GM12878 (cell line): ENCODE data around the gene RIT2. TPM values are rescaled to one million over a fixed set of nuclear protein-coding genes. Genes with fewer than 3 reads are reported as not detected.

ENCODE experiments used
- ATAC-seq: fragments of 200-7000 bp; cut with Tn5 transposase; 3 replicates; pipeline ENCODE4 v1.9.1; 2020; ENCODE audit warnings: mild to moderate bottlenecking, moderate library complexity
- BruUV-seq: library from RNA; stranded (reverse); fragments of 400-500 nt; replicated peaks from 2 replicates; lab custom pipeline; 2021; lab: Mats Ljungman, UMichigan
- CTCF ChIA-PET: fragments of 300-600 bp; sonication (Branson Sonifier 250); formaldehyde crosslinking; extraction: SDS; loops from one replicate; lab custom pipeline; 2021; ENCODE audit warnings: inconsistent platforms; lab: Yijun Ruan, JAX
- POLR2A ChIA-PET: fragments of 350-600 bp; formaldehyde crosslinking; extraction: SDS; loops from one replicate; lab custom pipeline; 2021; ENCODE audit warnings: inconsistent platforms; lab: Charles Lee
- RAD21 ChIA-PET: fragments of 300-600 bp; sonication (Branson Sonifier 250); formaldehyde crosslinking; loops from one replicate; lab custom pipeline; 2023; ENCODE audit warnings: antibody characterized with exemption; ENCODE audit not compliant: unreplicated experiment; lab: Charles Lee
- SMC1A ChIA-PET: fragments of 300-600 bp; sonication (Branson Sonifier 250); formaldehyde crosslinking; loops from one replicate; lab custom pipeline; 2023; ENCODE audit not compliant: unreplicated experiment, uncharacterized antibody; lab: Charles Lee
- DNase-seq: peaks from one replicate; pipeline ENCODE4 v3.0.0-alpha.2; 2011; ENCODE audit warnings: low read depth, low spot score
- FAIRE-seq: peaks from 3 replicates; lab custom pipeline; 2011; peaks lifted over from hg19 to GRCh38; lab: Jason Lieb, UNC
- H2AFZ ChIP-seq: 2 replicates; pipeline ENCODE4 v1.6.0; 2011; ENCODE audit warnings: low read depth, low read length, control low read depth; ENCODE audit not compliant: control insufficient read depth
- H3K27ac ChIP-seq: 2 replicates; pipeline ENCODE4 v1.5.1; 2011; ENCODE audit warnings: control low read depth; ENCODE audit not compliant: control insufficient read depth, insufficient read depth
- H3K27me3 ChIP-seq, 2 experiments: replicated peaks in 1 of 2; 2 replicates each; pipeline versions ENCODE4 v1.6.0 to v1.6.1; 2011; ENCODE audit warnings: low read length in 1 of 2; ENCODE audit not compliant: control insufficient read depth in 2 of 2, insufficient read depth in 2 of 2
- H3K36me3 ChIP-seq, 2 experiments: 2 replicates each; pipeline ENCODE4 v1.5.1; 2011; ENCODE audit warnings: low read length in 1 of 2; ENCODE audit not compliant: control insufficient read depth in 2 of 2, insufficient read depth in 2 of 2
- H3K4me1 ChIP-seq: 2 replicates; pipeline ENCODE4 v1.6.1; 2011; ENCODE audit warnings: mild to moderate bottlenecking, low read length, moderate library complexity, mixed read lengths; ENCODE audit not compliant: control insufficient read depth, insufficient read depth
- H3K4me2 ChIP-seq: 2 replicates; pipeline ENCODE4 v1.6.0; 2011; ENCODE audit warnings: control low read depth; ENCODE audit not compliant: control insufficient read depth, insufficient read depth
- H3K4me3 ChIP-seq: fragments of 200-600 bp; sonication (generic); 2 replicates; pipeline ENCODE4 v1.5.1; 2016
- H3K79me2 ChIP-seq: 2 replicates; pipeline ENCODE4 v1.6.0; 2011; ENCODE audit warnings: low read length; ENCODE audit not compliant: control insufficient read depth, insufficient read depth
- H3K9ac ChIP-seq: 2 replicates; pipeline ENCODE4 v1.8.0; 2011; ENCODE audit warnings: low read length, control low read depth, mixed read lengths; ENCODE audit not compliant: control insufficient read depth, insufficient read depth
- H3K9me3 ChIP-seq: replicated peaks from 3 replicates; pipeline ENCODE4 v1.5.1; 2011; ENCODE audit warnings: mild to moderate bottlenecking, low read length; ENCODE audit not compliant: control insufficient read depth, insufficient read depth
- H4K20me1 ChIP-seq: 2 replicates; pipeline ENCODE4 v1.6.0; 2011; ENCODE audit not compliant: control insufficient read depth, insufficient read depth
- CREM ChIP-seq: IDR thresholded peaks from 2 replicates; pipeline ENCODE4 v1.6.1; 2014; ENCODE audit warnings: antibody characterized with exemption, low read depth
- GABPA ChIP-seq: IDR thresholded peaks from 2 replicates; pipeline ENCODE4 v1.6.1; 2014; ENCODE audit warnings: antibody characterized with exemption, low read depth, mild to moderate bottlenecking, inconsistent platforms
- JUNB ChIP-seq: IDR thresholded peaks from 2 replicates; pipeline ENCODE4 v1.6.1; 2016; ENCODE audit warnings: antibody characterized with exemption, mild to moderate bottlenecking
- MYB ChIP-seq: fragments of 150-350 bp; IDR thresholded peaks from 2 replicates; pipeline ENCODE4 v1.6.1; 2014; ENCODE audit warnings: mild to moderate bottlenecking, low read depth, low read length, borderline replicate concordance
- NFXL1 ChIP-seq: fragments of 450-650 bp; IDR thresholded peaks from 2 replicates; pipeline ENCODE4 v1.6.1; 2017; ENCODE audit warnings: antibody characterized with exemption, mild to moderate bottlenecking, borderline replicate concordance
- NFYA ChIP-seq: IDR thresholded peaks from 2 replicates; pipeline ENCODE4 v1.6.1; 2011; ENCODE audit warnings: low read depth, mild to moderate bottlenecking, low read length, improper control_type of control experiment, borderline replicate concordance
- POLR2A ChIP-seq: IDR thresholded peaks from 2 replicates; pipeline ENCODE4 v1.6.1; 2011; ENCODE audit warnings: low read depth, mild to moderate bottlenecking, low read length
- POLR2AphosphoS5 ChIP-seq: IDR thresholded peaks from 2 replicates; pipeline ENCODE4 v1.6.1; 2011; ENCODE audit warnings: mild to moderate bottlenecking, low read length, inconsistent platforms
- STAT1 ChIP-seq: fragments of 450-650 bp; conservative IDR thresholded peaks from 2 replicates; pipeline ENCODE4 v1.6.1; 2014; ENCODE audit warnings: antibody characterized with exemption, mild to moderate bottlenecking
- SUPT20H ChIP-seq: IDR thresholded peaks from 2 replicates; pipeline ENCODE4 v1.6.1; 2011; ENCODE audit warnings: low read depth, mild to moderate bottlenecking, low read length, moderate library complexity, borderline replicate concordance; ENCODE audit not compliant: control insufficient read depth
- ZNF207 ChIP-seq: fragments of 450-650 bp; IDR thresholded peaks from 2 replicates; pipeline ENCODE4 v1.6.1; 2014; ENCODE audit warnings: antibody characterized with exemption, mild to moderate bottlenecking, borderline replicate concordance
- ZNF274 ChIP-seq: IDR thresholded peaks from one replicate; pipeline ENCODE4 v1.8.0; 2011; ENCODE audit not compliant: insufficient read length, insufficient read depth
- WGBS: methylation state at CpG from one replicate; pipeline ENCODE4 v1.1.6; 2016; ENCODE audit warnings: low lambda C conversion rate; ENCODE audit not compliant: insufficient replicate concordance, insufficient coverage; ENCODE audit errors: missing lambda C conversion rate; 5-methylcytosine and 5-hydroxymethylcytosine counted together
- in situ Hi-C: fragments of 300-500 bp; cut with MboI; formaldehyde crosslinking; loops from 9 replicates; pipeline ENCODE4 v1.14.3; 2018; ENCODE audit warnings: mixed read lengths
- intact Hi-C: fragments of 100-400 bp; cut with micrococcal nuclease; formaldehyde crosslinking; loops from one replicate; pipeline ENCODE4 v1.14.2; 2022; ENCODE audit not compliant: unreplicated experiment
- polyA plus RNA-seq, 11 experiments: library from polyadenylated mRNA; depleted of rRNA in 4 of 11; unstranded in 6 of 11; stranded (reverse) in 5 of 11; fragments of >200 nt; fragmentation: Nextera tagmentation in 4 of 11; fragmentation: Illumina TruSeq in 1 of 11; extraction: Ambion mirVana in 4 of 11; extraction: Trizol in 1 of 11; gene quantifications; 1 replicate in 1 of 11; 2 replicates in 10 of 11; pipeline versions ENCODE4 v1.2.1 to v1.2.3, GENCODE V29; 2011 to 2016; ENCODE audit warnings: inconsistent platforms in 2 of 11, missing spikeins in 2 of 11, low read depth in 1 of 11
- total RNA-seq, 4 experiments: library from RNA; depleted of rRNA in 3 of 4; stranded (reverse); fragments of >200 nt in 3 of 4; fragmentation: Illumina TruSeq in 1 of 4; extraction: Trizol in 1 of 4; gene quantifications; 2 replicates each; pipeline versions ENCODE4 v1.2.1 to v1.2.3, GENCODE V29; 2013 to 2021
- TF ChIP-seq, protein P1 (sequence below): IDR thresholded peaks from 2 replicates; pipeline ENCODE4 v1.6.1; 2011; ENCODE audit warnings: borderline replicate concordance, low read depth, mild to moderate bottlenecking, moderate library complexity, low read length; ENCODE audit not compliant: insufficient read depth, poor library complexity, severe bottlenecking
- TF ChIP-seq, protein P2 (sequence below): fragments of 450-650 bp; IDR thresholded peaks from 2 replicates; pipeline ENCODE4 v1.6.1; 2017; ENCODE audit warnings: mild to moderate bottlenecking

Gene RIT2
- total and polyA plus RNA-seq, 10 of the 15 experiments (the other 5 are each of a cell fraction or from before 2014, with no cell fraction given): not detected

DNA sequence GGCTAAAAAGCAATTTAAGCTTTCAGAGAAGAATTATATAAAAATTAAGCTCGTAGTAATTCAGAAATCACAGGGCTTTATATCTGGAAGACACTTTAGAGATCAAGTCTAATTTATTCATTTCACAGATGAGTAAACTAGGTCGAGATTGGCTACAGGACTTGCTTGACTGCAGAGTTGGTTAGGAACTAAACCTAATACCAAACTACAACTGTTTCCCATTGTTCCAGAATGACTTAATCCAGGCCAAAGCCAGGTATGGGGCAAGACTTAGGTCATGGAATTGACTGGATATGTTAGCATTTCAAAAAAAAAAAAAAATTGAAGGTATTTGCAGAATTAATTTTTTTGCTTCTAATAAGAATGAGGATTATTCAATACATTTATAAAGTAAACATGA, 146.1 kb downstream of the RIT2 start:
- BruUV-seq: no TSS peak
- 0% methylated on average over 2 of the region's 2 CpGs for WGBS
- Histone ChIP-seq H3K27ac (no peak overlapping the region), H3K4me2 (no peak overlapping the region), H3K9me3 (no peaks in the 10 kb centered on the region), H3K4me3 (no peak overlapping the region), H3K27me3 (no peaks in the 10 kb centered on the region), H2AFZ (no peak overlapping the region), H3K36me3 (no peaks in the 10 kb centered on the region), H4K20me1 (no peaks in the 10 kb centered on the region), H3K9ac (no peak overlapping the region), H3K79me2 (no peaks in the 10 kb centered on the region), H3K4me1 (no peaks in the 10 kb centered on the region)
- ATAC-seq (no peak), DNase-seq (no peak)
- ChIA-PET RAD21 (no interaction called here), CTCF (interaction anchor here (1.0 kb wide), 1 partner anchor 12 kb away, joined by 4 read pairs; no protein-coding TSS in a partner anchor), SMC1A (interaction anchor here (0.7 kb wide), 1 partner anchor 27 kb away, joined by 3 read pairs; no protein-coding TSS in a partner anchor), POLR2A (no interaction called here)
- in situ Hi-C loops: no loop called here
- TF ChIP-seq SUPT20H (no peak), POLR2AphosphoS5 (no peak), ZNF207 (no peak), POLR2A (no peak), NFXL1 (no peak), GABPA (no peak), NFYA (no peak), STAT1 (no peak), ZNF274 (no peak), MYB (no peak), JUNB (no peak), CREM (no peak)
- TF ChIP-seq, protein P1, sequence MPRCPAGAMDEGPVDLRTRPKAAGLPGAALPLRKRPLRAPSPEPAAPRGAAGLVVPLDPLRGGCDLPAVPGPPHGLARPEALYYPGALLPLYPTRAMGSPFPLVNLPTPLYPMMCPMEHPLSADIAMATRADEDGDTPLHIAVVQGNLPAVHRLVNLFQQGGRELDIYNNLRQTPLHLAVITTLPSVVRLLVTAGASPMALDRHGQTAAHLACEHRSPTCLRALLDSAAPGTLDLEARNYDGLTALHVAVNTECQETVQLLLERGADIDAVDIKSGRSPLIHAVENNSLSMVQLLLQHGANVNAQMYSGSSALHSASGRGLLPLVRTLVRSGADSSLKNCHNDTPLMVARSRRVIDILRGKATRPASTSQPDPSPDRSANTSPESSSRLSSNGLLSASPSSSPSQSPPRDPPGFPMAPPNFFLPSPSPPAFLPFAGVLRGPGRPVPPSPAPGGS: no peak
- TF ChIP-seq, protein P2, sequence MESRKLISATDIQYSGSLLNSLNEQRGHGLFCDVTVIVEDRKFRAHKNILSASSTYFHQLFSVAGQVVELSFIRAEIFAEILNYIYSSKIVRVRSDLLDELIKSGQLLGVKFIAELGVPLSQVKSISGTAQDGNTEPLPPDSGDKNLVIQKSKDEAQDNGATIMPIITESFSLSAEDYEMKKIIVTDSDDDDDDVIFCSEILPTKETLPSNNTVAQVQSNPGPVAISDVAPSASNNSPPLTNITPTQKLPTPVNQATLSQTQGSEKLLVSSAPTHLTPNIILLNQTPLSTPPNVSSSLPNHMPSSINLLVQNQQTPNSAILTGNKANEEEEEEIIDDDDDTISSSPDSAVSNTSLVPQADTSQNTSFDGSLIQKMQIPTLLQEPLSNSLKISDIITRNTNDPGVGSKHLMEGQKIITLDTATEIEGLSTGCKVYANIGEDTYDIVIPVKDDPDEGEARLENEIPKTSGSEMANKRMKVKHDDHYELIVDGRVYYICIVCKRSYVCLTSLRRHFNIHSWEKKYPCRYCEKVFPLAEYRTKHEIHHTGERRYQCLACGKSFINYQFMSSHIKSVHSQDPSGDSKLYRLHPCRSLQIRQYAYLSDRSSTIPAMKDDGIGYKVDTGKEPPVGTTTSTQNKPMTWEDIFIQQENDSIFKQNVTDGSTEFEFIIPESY: no peak
- TF ChIP-seq, all 136 proteins: peak for 0
- no peak for FAIRE-seq
- intact Hi-C loops: no loop called here
